ENCODE results near the gene SNPH. TPM values are rescaled to one million over a fixed set of nuclear protein-coding genes. Genes with fewer than 3 reads are reported as not detected.

The SNPH gene
- total RNA-seq, 1 experiment from 2014 or later: 21.4 TPM

- CTCF ChIA-PET: interaction anchor here (0.6 kb wide), 1 partner anchor 53 kb away, joined by 10 read pairs; no protein-coding TSS in a partner anchor
These were observed 70.7 kb downstream of the SNPH start for GRCh38 chr20:1336699-1337367.

GRCh38 chr20:1337441-1337840, 71.3 kb downstream of the SNPH start:
- H3K9me3 ChIP-seq (ENCODE audit: low read length): no peaks in the 10 kb centered on the region
- ChIA-PET POLR2A (ENCODE audit: unreplicated experiment) (no interaction called here), CTCF (no interaction called here)
- H3K27me3 ChIP-seq (ENCODE audit: low read length): no peaks in the 10 kb centered on the region
- no peak overlapping the region for H3K4me3 ChIP-seq (ENCODE audit: low read length)
- peaks cover 20% of the 10 kb centered on the region; the same call in 1 of the 2 replicates for H3K79me2 ChIP-seq (ENCODE audit: low read length)
- DNase-seq (no peak), ATAC-seq (no peak)
- no TSS peak for BruUV-seq (replicated peaks)
- H3K4me1 ChIP-seq (ENCODE audit: insufficient read depth, low read length): peaks cover 22% of the 10 kb centered on the region
- H2AFZ ChIP-seq (ENCODE audit: low read length): no peak overlapping the region
- H4K20me1 ChIP-seq (ENCODE audit: low read length): no peaks in the 10 kb centered on the region
- H3K9me2 ChIP-seq (replicated peaks; ENCODE audit: low read length): no peaks in the 10 kb centered on the region
- no peak for TF ChIP-seq CTCF (conservative IDR thresholded peaks at IDR 0.05; ENCODE audit: low read depth, low read length)
- TF ChIP-seq EZH2phosphoT487 (IDR thresholded peaks at IDR 0.05; ENCODE audit: borderline replicate concordance, low read length): no peak
- TF ChIP-seq EZH2 (IDR thresholded peaks at IDR 0.05; ENCODE audit: low read length, unreplicated experiment): no peak
- H3F3A ChIP-seq (ENCODE audit: low read length, unreplicated experiment): peaks cover 5% of the 10 kb centered on the region
- intact Hi-C loops (cut with micrococcal nuclease): no loop called here
- H3K27ac ChIP-seq (ENCODE audit: low read length): no peak overlapping the region
- no peak overlapping the region for H3K4me2 ChIP-seq (ENCODE audit: low read length)
- no peak overlapping the region for H3K9ac ChIP-seq (ENCODE audit: low read length)
- peaks cover 11% of the 10 kb centered on the region for H3K36me3 ChIP-seq (ENCODE audit: low read depth, low read length)

More at GRCh38 chr20:1336699-1337367, 70.7 kb downstream of the SNPH start:
- BruUV-seq (replicated peaks): no TSS peak
- peaks cover 5% of the 10 kb centered on the region for H3F3A ChIP-seq (ENCODE audit: low read length, unreplicated experiment)
- POLR2A ChIA-PET (ENCODE audit: unreplicated experiment): interaction anchor here (0.6 kb wide), 1 partner anchor 11 kb away, joined by 3 read pairs; no protein-coding TSS in a partner anchor
- H3K4me1 ChIP-seq (ENCODE audit: insufficient read depth, low read length): peaks cover 16% of the 10 kb centered on the region
- H3K79me2 ChIP-seq (ENCODE audit: low read length): peaks cover 26% of the 10 kb centered on the region
- no peaks in the 10 kb centered on the region for H4K20me1 ChIP-seq (ENCODE audit: low read length)
- no peaks in the 10 kb centered on the region for H3K9me3 ChIP-seq (ENCODE audit: low read length)
- DNase-seq (no peak), ATAC-seq (peak; percentile 54)
- peaks cover 12% of the 10 kb centered on the region for H3K36me3 ChIP-seq (ENCODE audit: low read depth, low read length)
- TF ChIP-seq EZH2 (IDR thresholded peaks at IDR 0.05; ENCODE audit: low read length, unreplicated experiment) (no peak), CTCF (conservative IDR thresholded peaks at IDR 0.05; ENCODE audit: low read depth, low read length) (no peak), EZH2phosphoT487 (IDR thresholded peaks at IDR 0.05; ENCODE audit: borderline replicate concordance, low read length) (no peak)
- intact Hi-C loops (cut with micrococcal nuclease): no loop called here
- H3K4me3 ChIP-seq (ENCODE audit: low read length): no peak overlapping the region
- peak overlapping the region; percentile 15; the same call in 1 of the 2 replicates for H3K4me2 ChIP-seq (ENCODE audit: low read length)
- no peaks in the 10 kb centered on the region for H3K27me3 ChIP-seq (ENCODE audit: low read length)
- H3K27ac ChIP-seq (ENCODE audit: low read length): no peak overlapping the region
- no peaks in the 10 kb centered on the region for H3K9me2 ChIP-seq (replicated peaks; ENCODE audit: low read length)
- H3K9ac ChIP-seq (ENCODE audit: low read length): no peak overlapping the region
- no peak overlapping the region for H2AFZ ChIP-seq (ENCODE audit: low read length)

GRCh38 chr20:1338096-1338495, 72.0 kb downstream of the SNPH start:
- Histone ChIP-seq H2AFZ (ENCODE audit: low read length) (no peak overlapping the region), H3F3A (ENCODE audit: low read length, unreplicated experiment) (peaks cover 5% of the 10 kb centered on the region), H3K4me2 (ENCODE audit: low read length) (no peak overlapping the region), H3K79me2 (ENCODE audit: low read length) (peaks cover 13% of the 10 kb centered on the region; the same call in 1 of the 2 replicates), H3K9me3 (ENCODE audit: low read length) (no peaks in the 10 kb centered on the region), H3K27ac (ENCODE audit: low read length) (no peak overlapping the region), H3K9me2 (replicated peaks; ENCODE audit: low read length) (no peaks in the 10 kb centered on the region), H3K4me3 (ENCODE audit: low read length) (no peak overlapping the region), H3K36me3 (ENCODE audit: low read depth, low read length) (0 out of 2 replicates have a peak, but pooled peaks cover 5% of the 10 kb centered on the region), H4K20me1 (ENCODE audit: low read length) (no peaks in the 10 kb centered on the region), H3K9ac (ENCODE audit: low read length) (no peak overlapping the region), H3K27me3 (ENCODE audit: low read length) (no peaks in the 10 kb centered on the region), H3K4me1 (ENCODE audit: insufficient read depth, low read length) (peaks cover 28% of the 10 kb centered on the region)
- ATAC-seq (no peak), DNase-seq (no peak)
- TF ChIP-seq EZH2 (IDR thresholded peaks at IDR 0.05; ENCODE audit: low read length, unreplicated experiment) (no peak), EZH2phosphoT487 (IDR thresholded peaks at IDR 0.05; ENCODE audit: borderline replicate concordance, low read length) (no peak), CTCF (conservative IDR thresholded peaks at IDR 0.05; ENCODE audit: low read depth, low read length) (no peak)
- ChIA-PET CTCF (no interaction called here), POLR2A (ENCODE audit: unreplicated experiment) (no interaction called here)
- no TSS peak for BruUV-seq (replicated peaks)
- intact Hi-C loops (cut with micrococcal nuclease): no loop called here
